ENCODE data around the gene OR8G5. TPM values are rescaled to one million over a fixed set of nuclear protein-coding genes. Genes with fewer than 3 reads are reported as not detected.

The OR8G5 gene
- total and polyA plus RNA-seq, 4 donors = not detected

DNA sequence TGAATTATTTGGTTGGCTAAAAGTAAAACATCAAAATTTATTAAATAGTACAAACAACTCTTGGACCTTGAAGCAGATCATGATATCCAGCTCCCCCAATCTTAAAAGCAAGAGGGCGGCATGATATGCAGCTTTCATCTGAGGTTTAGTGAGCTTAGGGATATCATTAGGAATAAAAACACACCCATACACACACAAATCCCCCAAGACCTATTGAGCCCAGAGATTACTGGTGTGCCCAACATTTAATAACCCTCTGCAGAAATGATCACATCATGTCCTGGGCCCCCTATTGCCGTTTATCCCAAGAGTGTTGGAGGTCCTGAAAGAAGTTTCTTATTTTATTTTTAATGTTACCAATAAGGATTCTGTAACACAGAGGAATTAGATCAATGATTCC lies 57.7 kb downstream of the OR8G5 start, which contains the start of gene OR8D1:
Gene OR8D1, minus strand, starts transcription at position 101 of the 400 bp plus-strand sequence. CDS start 3,183 bp downstream, outside the sequence.
- TF ChIP-seq, protein P1, sequence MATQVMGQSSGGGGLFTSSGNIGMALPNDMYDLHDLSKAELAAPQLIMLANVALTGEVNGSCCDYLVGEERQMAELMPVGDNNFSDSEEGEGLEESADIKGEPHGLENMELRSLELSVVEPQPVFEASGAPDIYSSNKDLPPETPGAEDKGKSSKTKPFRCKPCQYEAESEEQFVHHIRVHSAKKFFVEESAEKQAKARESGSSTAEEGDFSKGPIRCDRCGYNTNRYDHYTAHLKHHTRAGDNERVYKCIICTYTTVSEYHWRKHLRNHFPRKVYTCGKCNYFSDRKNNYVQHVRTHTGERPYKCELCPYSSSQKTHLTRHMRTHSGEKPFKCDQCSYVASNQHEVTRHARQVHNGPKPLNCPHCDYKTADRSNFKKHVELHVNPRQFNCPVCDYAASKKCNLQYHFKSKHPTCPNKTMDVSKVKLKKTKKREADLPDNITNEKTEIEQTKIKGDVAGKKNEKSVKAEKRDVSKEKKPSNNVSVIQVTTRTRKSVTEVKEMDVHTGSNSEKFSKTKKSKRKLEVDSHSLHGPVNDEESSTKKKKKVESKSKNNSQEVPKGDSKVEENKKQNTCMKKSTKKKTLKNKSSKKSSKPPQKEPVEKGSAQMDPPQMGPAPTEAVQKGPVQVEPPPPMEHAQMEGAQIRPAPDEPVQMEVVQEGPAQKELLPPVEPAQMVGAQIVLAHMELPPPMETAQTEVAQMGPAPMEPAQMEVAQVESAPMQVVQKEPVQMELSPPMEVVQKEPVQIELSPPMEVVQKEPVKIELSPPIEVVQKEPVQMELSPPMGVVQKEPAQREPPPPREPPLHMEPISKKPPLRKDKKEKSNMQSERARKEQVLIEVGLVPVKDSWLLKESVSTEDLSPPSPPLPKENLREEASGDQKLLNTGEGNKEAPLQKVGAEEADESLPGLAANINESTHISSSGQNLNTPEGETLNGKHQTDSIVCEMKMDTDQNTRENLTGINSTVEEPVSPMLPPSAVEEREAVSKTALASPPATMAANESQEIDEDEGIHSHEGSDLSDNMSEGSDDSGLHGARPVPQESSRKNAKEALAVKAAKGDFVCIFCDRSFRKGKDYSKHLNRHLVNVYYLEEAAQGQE (IDR thresholded peaks at IDR 0.05) = no peak
- TF ChIP-seq NR2F2 (IDR thresholded peaks at IDR 0.05) = no peak
- no peak for TF ChIP-seq GABPA (IDR thresholded peaks at IDR 0.05 in 1 of 2, conservative IDR thresholded peaks at IDR 0.05 in 1 of 2)
- TF ChIP-seq RXRA (IDR thresholded peaks at IDR 0.05) = no peak
- no peak for TF ChIP-seq HNF4G (IDR thresholded peaks at IDR 0.05)
- TF ChIP-seq RAD21 (IDR thresholded peaks at IDR 0.05) = no peak
- no peak for TF ChIP-seq HNF4A (conservative IDR thresholded peaks at IDR 0.05)
- no peak for TF ChIP-seq TAF1 (conservative IDR thresholded peaks at IDR 0.05)
- no peak for TF ChIP-seq JUND (IDR thresholded peaks at IDR 0.05)
- no peak for TF ChIP-seq SP1 (IDR thresholded peaks at IDR 0.05)
- TF ChIP-seq, protein P2, sequence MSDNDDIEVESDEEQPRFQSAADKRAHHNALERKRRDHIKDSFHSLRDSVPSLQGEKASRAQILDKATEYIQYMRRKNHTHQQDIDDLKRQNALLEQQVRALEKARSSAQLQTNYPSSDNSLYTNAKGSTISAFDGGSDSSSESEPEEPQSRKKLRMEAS (IDR thresholded peaks at IDR 0.05) = no peak
- no peaks in the 10 kb centered on the region for H3K9me3 ChIP-seq (ENCODE audit: control insufficient read depth in 4 of 4, low read length in 3 of 4)
- WGBS = 80% methylated on average over 2 of the region's 2 CpGs
- H3K36me3 ChIP-seq (ENCODE audit: control insufficient read depth in 4 of 4, insufficient read depth in 3 of 4, low read depth in 1 of 4, low read length in 3 of 4) = no peaks in the 10 kb centered on the region
- no peaks in the 10 kb centered on the region for H3K4me1 ChIP-seq (ENCODE audit: control insufficient read depth in 4 of 4, insufficient read depth in 4 of 4, low read length in 3 of 4)
- no peak for DNase-seq (ENCODE audit: low spot score)
- no peak within 1 kb of the TSS for H3K4me3 ChIP-seq (ENCODE audit: low read depth in 1 of 3, low read length in 3 of 3)
- H3K27me3 ChIP-seq (ENCODE audit: control insufficient read depth in 4 of 4, insufficient read depth in 4 of 4, low read length in 3 of 4) = peaks cover 0 to 3% (median 0%) of the 10 kb centered on the region in 4 donors
- H3K27ac ChIP-seq (ENCODE audit: low read depth in 1 of 2, low read length in 2 of 2) = no peak within 1 kb of the TSS
- H3K9ac ChIP-seq (ENCODE audit: low read depth in 1 of 2, low read length in 2 of 2) = no peak within 1 kb of the TSS

DNA sequence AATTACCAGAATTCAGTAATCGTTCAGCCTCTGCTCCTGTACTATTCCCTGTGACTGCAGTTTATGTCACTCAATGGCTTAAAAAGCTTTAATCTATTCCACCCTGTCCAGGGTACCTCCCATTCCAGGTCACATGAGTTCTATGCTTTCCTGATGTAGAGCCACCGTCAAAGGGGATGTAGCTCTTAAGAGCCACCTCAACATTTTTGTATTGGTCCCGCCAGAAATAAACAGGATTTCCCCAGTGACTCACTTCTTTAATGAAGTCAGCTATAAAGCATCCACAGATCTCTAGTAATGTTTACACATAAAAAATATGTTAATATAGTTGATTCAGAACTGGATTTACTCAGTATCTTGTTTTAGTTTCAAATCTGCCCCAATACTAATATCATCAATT lies 58.9 kb downstream of the OR8G5 start:
- H3K4me3 ChIP-seq (ENCODE audit: low read depth in 1 of 3, low read length in 3 of 3) = no peak overlapping the region
- 57% methylated on average over 3 of the region's 3 CpGs for WGBS
- H3K4me1 ChIP-seq (ENCODE audit: control insufficient read depth in 4 of 4, insufficient read depth in 4 of 4, low read length in 3 of 4) = no peaks in the 10 kb centered on the region
- no peak overlapping the region for H3K9ac ChIP-seq (ENCODE audit: low read depth in 1 of 2, low read length in 2 of 2)
- no peaks in the 10 kb centered on the region for H3K9me3 ChIP-seq (ENCODE audit: control insufficient read depth in 4 of 4, low read length in 3 of 4)
- H3K36me3 ChIP-seq (ENCODE audit: control insufficient read depth in 4 of 4, insufficient read depth in 3 of 4, low read depth in 1 of 4, low read length in 3 of 4) = no peaks in the 10 kb centered on the region
- TF ChIP-seq FOXA1 (IDR thresholded peaks at IDR 0.05) (no peak), RAD21 (IDR thresholded peaks at IDR 0.05) (no peak)
- TF ChIP-seq, protein P1 (IDR thresholded peaks at IDR 0.05) = no peak
- no peak for DNase-seq (ENCODE audit: low spot score)
- peaks cover 0 to 10% (median 0%) of the 10 kb centered on the region in 4 donors for H3K27me3 ChIP-seq (ENCODE audit: control insufficient read depth in 4 of 4, insufficient read depth in 4 of 4, low read length in 3 of 4)
- H3K27ac ChIP-seq (ENCODE audit: low read depth in 1 of 2, low read length in 2 of 2) = no peak overlapping the region

Other genes starting within 250 kb of the OR8G5 start
- not detected for gene OR10G4, start 243.4 kb upstream of the OR8G5 start, total RNA-seq
- not detected for gene OR10G4, start 243.4 kb upstream of the OR8G5 start, polyA plus RNA-seq
- not detected for gene OR10G9, start 233.4 kb upstream of the OR8G5 start, total RNA-seq
- not detected for gene OR10G9, start 233.4 kb upstream of the OR8G5 start, polyA plus RNA-seq
- gene OR10G8, start 229.6 kb upstream of the OR8G5 start, total RNA-seq = not detected
- gene OR10G8, start 229.6 kb upstream of the OR8G5 start, polyA plus RNA-seq = not detected
- gene OR10G7, start 215.1 kb upstream of the OR8G5 start, total RNA-seq = not detected
- not detected for gene OR10G7, start 215.1 kb upstream of the OR8G5 start, polyA plus RNA-seq
- 1 to 10 TPM; 2.3 to 5.7 TPM for gene VWA5A, start 140.9 kb upstream of the OR8G5 start, total RNA-seq
- gene VWA5A, start 140.9 kb upstream of the OR8G5 start, polyA plus RNA-seq = 1 to 10 TPM; 3.4 to 4.0 TPM
- not detected for gene OR10D3, start 73.0 kb upstream of the OR8G5 start, total RNA-seq
- gene OR10D3, start 73.0 kb upstream of the OR8G5 start, polyA plus RNA-seq = not detected
- gene OR8G1, start 15.3 kb upstream of the OR8G5 start, total RNA-seq = not detected
- gene OR8G1, start 15.3 kb upstream of the OR8G5 start, polyA plus RNA-seq = not detected
- gene OR8D1, start 57.6 kb downstream of the OR8G5 start, total RNA-seq = not detected
- gene OR8D1, start 57.6 kb downstream of the OR8G5 start, polyA plus RNA-seq = not detected
- gene OR8D2, start 63.8 kb downstream of the OR8G5 start, total RNA-seq = not detected
- gene OR8D2, start 63.8 kb downstream of the OR8G5 start, polyA plus RNA-seq = not detected
- gene OR8B2, start 128.1 kb downstream of the OR8G5 start, total RNA-seq = not detected
- not detected for gene OR8B2, start 128.1 kb downstream of the OR8G5 start, polyA plus RNA-seq
- gene OR8B3, start 142.6 kb downstream of the OR8G5 start, total RNA-seq = not detected
- gene OR8B3, start 142.6 kb downstream of the OR8G5 start, polyA plus RNA-seq = not detected
- not detected for gene OR8B4, start 168.5 kb downstream of the OR8G5 start, total RNA-seq
- not detected for gene OR8B4, start 168.5 kb downstream of the OR8G5 start, polyA plus RNA-seq
- gene OR8B8, start 189.3 kb downstream of the OR8G5 start, total RNA-seq = not detected
- not detected for gene OR8B8, start 189.3 kb downstream of the OR8G5 start, polyA plus RNA-seq